HEK293T (cell line): ENCODE data around the gene SEMA4D.

Experiments
- CTCF ChIA-PET: fragments of 350-600 bp; formaldehyde crosslinking; extraction: SDS; loops from one replicate; lab custom pipeline; 2021; ENCODE audit warnings: antibody characterized with exemption, inconsistent platforms; lab: Yijun Ruan, JAX
- POLR2A ChIA-PET: fragments of 350-600 bp; formaldehyde crosslinking; extraction: SDS; loops from one replicate; lab custom pipeline; 2020; ENCODE audit warnings: antibody characterized with exemption, inconsistent platforms; lab: Yijun Ruan, JAX
- DNase-seq: peaks from one replicate; pipeline ENCODE4 v3.0.0; 2012; ENCODE audit warnings: mixed read lengths; ENCODE audit errors: extremely low spot score
- ARNT ChIP-seq: fragments of 450-650 bp; IDR thresholded peaks from 2 replicates; pipeline ENCODE4 v1.6.1; 2017; ENCODE audit warnings: mild to moderate bottlenecking
- BHLHE40 ChIP-seq: fragments of 450-650 bp; IDR thresholded peaks from 2 replicates; pipeline ENCODE4 v1.6.1; 2016; ENCODE audit warnings: mild to moderate bottlenecking, moderate library complexity, borderline replicate concordance
- CTBP1 ChIP-seq: fragments of 450-650 bp; IDR thresholded peaks from 2 replicates; pipeline ENCODE4 v1.6.1; 2016; ENCODE audit warnings: borderline replicate concordance
- ELF4 ChIP-seq: fragments of 450-650 bp; IDR thresholded peaks from 2 replicates; pipeline ENCODE4 v1.6.1; 2017; ENCODE audit warnings: antibody characterized with exemption
- FOXA1 ChIP-seq: fragments of 450-650 bp; IDR thresholded peaks from 2 replicates; pipeline ENCODE4 v1.6.1; 2016; ENCODE audit warnings: mild to moderate bottlenecking
- FOXK2 ChIP-seq: fragments of 450-650 bp; IDR thresholded peaks from 2 replicates; pipeline ENCODE4 v1.6.1; 2016; ENCODE audit warnings: mild to moderate bottlenecking
- FOXM1 ChIP-seq: fragments of 450-650 bp; IDR thresholded peaks from 2 replicates; pipeline ENCODE4 v1.6.1; 2017; ENCODE audit warnings: mild to moderate bottlenecking, borderline replicate concordance
- HDGF ChIP-seq: fragments of 450-650 bp; IDR thresholded peaks from 2 replicates; pipeline ENCODE4 v1.6.1; 2017; ENCODE audit warnings: antibody characterized with exemption, borderline replicate concordance
- L3MBTL2 ChIP-seq: fragments of 450-650 bp; conservative IDR thresholded peaks from 2 replicates; pipeline ENCODE4 v1.6.1; 2016; ENCODE audit warnings: mild to moderate bottlenecking
- LEF1 ChIP-seq: fragments of 450-650 bp; IDR thresholded peaks from 2 replicates; pipeline ENCODE4 v1.6.1; 2017; ENCODE audit warnings: mild to moderate bottlenecking, borderline replicate concordance
- NFRKB ChIP-seq: fragments of 450-650 bp; IDR thresholded peaks from 2 replicates; pipeline ENCODE4 v1.6.1; 2016; ENCODE audit warnings: mild to moderate bottlenecking, moderate library complexity
- PKNOX1 ChIP-seq: fragments of 450-650 bp; IDR thresholded peaks from 2 replicates; pipeline ENCODE4 v1.6.1; 2016
- SP1 ChIP-seq: fragments of 450-650 bp; IDR thresholded peaks from 2 replicates; pipeline ENCODE4 v1.6.1; 2017
- SUZ12 ChIP-seq: fragments of 450-650 bp; IDR thresholded peaks from 2 replicates; pipeline ENCODE4 v1.6.1; 2016; ENCODE audit warnings: mild to moderate bottlenecking
- TARDBP ChIP-seq: fragments of 450-650 bp; IDR thresholded peaks from 2 replicates; pipeline ENCODE4 v1.6.1; 2016
- ZNF384 ChIP-seq: fragments of 450-650 bp; IDR thresholded peaks from 2 replicates; pipeline ENCODE4 v1.6.1; 2016

SEMA4D gene

DNA sequence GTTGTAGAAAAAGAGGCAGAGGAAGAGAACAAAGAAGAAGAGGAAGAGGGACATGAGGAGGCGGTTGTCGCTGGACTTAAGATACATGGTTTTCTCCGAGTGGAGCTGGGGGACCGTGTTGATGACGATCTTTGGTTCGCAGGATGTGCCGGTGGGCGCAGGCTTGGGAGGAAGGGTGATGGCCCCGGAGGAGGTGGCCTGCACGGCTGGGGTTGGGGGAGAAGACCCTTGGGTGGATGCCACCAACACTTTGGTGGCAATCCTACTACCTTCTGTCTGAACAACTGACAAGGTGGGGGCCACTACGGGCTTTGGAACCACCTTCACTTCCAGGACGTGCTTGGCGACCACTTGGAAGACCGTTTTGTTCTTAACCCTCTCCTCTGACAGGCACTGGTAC, 118.9 kb downstream of the SEMA4D start:
- TF ChIP-seq TARDBP, result no peak
- TF ChIP-seq L3MBTL2, result no peak
- TF ChIP-seq ELF4, result no peak
- no peak for TF ChIP-seq ARNT
- TF ChIP-seq FOXM1, result no peak
- no peak for TF ChIP-seq LEF1
- TF ChIP-seq SP1, result no peak
- no peak for TF ChIP-seq NFRKB
- no peak for TF ChIP-seq SUZ12
- no peak for TF ChIP-seq FOXK2
- TF ChIP-seq CTBP1, result no peak
- TF ChIP-seq HDGF, result no peak
- no peak for TF ChIP-seq ZNF384
- TF ChIP-seq BHLHE40, result no peak
- no peak for TF ChIP-seq PKNOX1
- no peak for TF ChIP-seq FOXA1
- ChIA-PET POLR2A (no interaction called here), CTCF (no interaction called here)
- DNase-seq, result no peak

DNA sequence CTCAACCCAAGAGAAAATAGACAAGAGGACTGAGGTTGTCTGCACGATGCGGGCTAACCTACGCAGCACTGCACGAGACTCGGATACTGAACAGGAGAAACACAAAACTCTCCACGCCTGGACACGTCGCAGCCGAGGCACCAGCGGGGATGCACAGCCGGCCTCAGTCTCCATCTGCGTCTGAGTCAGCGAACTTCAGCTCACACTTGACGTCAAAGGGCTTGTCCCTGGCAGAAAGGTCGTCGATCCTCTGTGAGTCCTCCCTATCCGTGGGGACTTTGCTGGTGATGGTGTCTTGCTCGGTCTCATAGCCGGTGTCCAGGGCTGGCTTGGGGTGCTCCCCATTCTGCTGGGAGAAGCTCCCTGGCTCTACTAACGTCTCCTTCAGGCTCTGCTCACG, 119.4 kb downstream of the SEMA4D start:
- POLR2A ChIA-PET, result no interaction called here
- TF ChIP-seq TARDBP, result no peak
- no peak for DNase-seq
- CTCF ChIA-PET, result no interaction called here

DNA sequence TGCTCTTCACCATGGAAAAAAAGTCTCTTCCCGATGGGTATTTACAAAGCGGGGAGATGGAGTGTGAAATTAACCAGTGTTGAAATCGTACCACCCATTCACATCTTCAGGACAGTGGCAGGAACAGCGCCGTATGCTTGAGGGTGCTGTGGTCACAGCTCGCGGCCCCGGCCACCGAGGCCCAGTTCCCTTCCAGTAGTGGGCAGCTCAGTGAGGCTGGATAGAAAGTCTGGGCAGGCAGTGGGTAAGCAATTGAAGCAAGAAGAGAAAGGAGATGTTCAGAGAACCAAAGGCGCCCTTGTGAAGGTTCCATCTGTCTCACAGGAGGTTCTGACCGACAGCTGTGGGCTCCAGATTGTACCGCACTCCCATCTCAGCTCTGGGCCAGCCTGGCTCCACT, 120.5 kb downstream of the SEMA4D start:
- ChIA-PET POLR2A (no interaction called here), CTCF (no interaction called here)
- DNase-seq, result no peak
- TF ChIP-seq ZNF384 (no peak), PKNOX1 (no peak), L3MBTL2 (no peak), BHLHE40 (no peak), FOXK2 (no peak), HDGF (no peak), TARDBP (no peak), CTBP1 (no peak), SUZ12 (no peak), SP1 (no peak), ARNT (no peak), ELF4 (no peak), NFRKB (no peak), FOXA1 (no peak), FOXM1 (no peak), LEF1 (no peak)

DNA sequence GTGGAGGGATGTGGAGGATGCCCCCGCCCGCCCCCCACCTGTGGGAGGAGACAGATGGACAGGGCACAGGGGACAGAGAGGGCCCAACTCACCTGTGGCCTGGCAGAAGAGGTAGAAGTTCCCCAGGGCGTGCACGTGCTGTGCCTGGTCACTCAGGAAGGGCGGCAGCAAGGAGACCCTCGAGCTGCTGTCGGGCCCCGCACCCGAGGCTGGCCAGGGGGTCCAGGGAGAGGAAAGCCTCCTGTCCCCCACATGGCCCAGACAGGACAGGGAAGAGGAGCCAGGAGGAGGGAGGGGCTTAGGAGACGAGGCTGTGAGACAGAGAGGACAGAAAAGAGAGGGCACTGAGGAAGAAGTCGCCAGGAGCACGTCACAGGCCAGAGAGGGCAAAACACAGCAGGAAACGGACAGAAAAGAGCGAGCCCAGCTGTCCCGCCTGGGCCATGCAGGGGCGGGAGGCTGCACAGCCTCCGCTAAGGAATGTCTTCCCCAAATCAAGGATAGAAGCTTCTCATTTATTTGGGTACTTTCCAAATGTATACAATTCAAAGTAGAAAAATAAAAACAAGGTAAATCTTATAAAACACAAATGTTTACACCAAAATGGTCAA, 121.1 kb downstream of the SEMA4D start:
- no peak for DNase-seq
- TF ChIP-seq ZNF384, result no peak
- no peak for TF ChIP-seq TARDBP
- TF ChIP-seq HDGF, result no peak
- no peak for TF ChIP-seq NFRKB
- TF ChIP-seq FOXA1, result no peak
- no peak for TF ChIP-seq FOXK2
- TF ChIP-seq SP1, result no peak
- no peak for TF ChIP-seq LEF1
- no peak for TF ChIP-seq BHLHE40
- TF ChIP-seq ELF4, result no peak
- no peak for TF ChIP-seq PKNOX1
- TF ChIP-seq SUZ12, result no peak
- TF ChIP-seq FOXM1, result no peak
- TF ChIP-seq L3MBTL2, result no peak
- TF ChIP-seq ARNT, result no peak
- no peak for TF ChIP-seq CTBP1
- ChIA-PET POLR2A (no interaction called here), CTCF (no interaction called here)

DNA sequence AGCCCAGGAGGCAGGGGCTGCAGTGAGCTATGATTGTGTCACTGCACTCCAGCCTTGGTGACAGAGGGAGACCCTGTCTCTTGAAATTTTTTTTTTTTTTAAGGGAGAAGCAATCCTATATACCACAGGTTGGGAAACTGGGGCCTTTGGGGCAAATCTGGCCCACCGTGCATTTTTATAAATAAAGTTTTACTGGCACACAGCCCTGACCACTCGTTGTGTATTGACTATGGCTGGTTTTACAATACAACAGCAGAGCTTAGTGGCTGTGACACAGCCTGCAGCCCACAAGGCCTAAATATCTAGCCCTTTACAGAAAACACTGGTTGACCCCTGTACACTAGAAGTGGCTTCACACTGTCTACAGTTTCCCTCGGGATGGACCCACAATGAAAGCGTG, 121.6 kb downstream of the SEMA4D start:
- ChIA-PET POLR2A (no interaction called here), CTCF (no interaction called here)
- TF ChIP-seq ARNT, result no peak
- no peak for TF ChIP-seq ZNF384
- TF ChIP-seq LEF1, result no peak
- DNase-seq, result no peak

DNA sequence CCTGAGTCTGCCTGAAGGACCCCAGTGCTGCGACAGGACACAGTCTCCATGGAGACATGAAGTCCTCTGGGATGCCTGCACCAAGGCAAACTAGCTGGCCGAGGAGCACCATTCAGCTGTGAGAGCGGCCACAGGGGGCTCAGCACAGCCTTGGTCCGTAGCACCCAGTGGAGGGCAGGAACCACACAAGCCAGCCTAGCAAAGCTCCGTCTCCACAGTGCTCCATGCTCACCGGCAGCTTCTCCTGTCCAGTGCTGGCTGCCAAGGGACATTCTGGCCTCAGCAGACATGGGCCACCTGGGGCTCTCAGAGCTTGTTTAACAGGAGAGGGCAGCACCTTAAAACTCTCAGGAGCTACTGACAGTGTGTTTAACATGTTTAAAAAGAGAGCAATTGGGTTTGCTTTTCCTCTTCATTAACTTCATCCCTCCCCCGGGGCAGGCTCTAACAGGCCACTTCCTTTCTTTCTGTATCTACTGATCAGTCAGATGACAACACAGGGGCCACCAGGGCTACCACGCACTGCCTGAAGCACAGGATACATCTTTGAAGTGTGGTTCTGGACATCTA, 122.6 kb downstream of the SEMA4D start:
- CTCF ChIA-PET, result interaction anchor here (0.6 to 1.0 kb wide), 2 partner anchors 174 to 650 kb away, joined by 3 to 4 read pairs; no protein-coding TSS in a partner anchor
- POLR2A ChIA-PET, result no interaction called here
- DNase-seq, result peak; percentile 15
- TF ChIP-seq FOXA1, result no peak
- no peak for TF ChIP-seq CTBP1
- no peak for TF ChIP-seq ELF4

DNA sequence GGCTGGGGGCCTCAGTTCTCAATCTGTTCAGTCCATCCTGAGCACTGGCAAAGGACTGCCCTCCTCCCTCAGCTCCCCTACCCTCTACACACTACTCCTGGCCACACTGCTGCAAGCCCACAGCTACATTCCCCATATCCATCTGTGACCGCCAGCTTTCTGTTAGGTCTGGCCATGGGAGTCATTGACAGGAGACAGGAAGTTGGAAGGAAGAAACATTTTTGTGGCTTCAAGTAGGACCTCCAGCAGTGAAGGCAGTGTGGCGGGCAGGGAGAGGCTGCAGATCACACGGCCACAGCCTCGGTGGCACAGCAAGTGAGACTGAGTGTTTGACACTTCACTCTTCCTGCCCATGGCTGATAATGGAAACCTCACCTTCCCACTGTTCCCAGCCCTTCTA, 123.7 kb downstream of the SEMA4D start:
- DNase-seq, result no peak
- CTCF ChIA-PET, result interaction anchor here (0.6 kb wide), 1 partner anchor 157 kb away, joined by 5 read pairs; no protein-coding TSS in a partner anchor
- POLR2A ChIA-PET, result interaction anchor here (0.9 kb wide), 1 partner anchor 60 kb away, joined by 3 read pairs; no protein-coding TSS in a partner anchor
- TF ChIP-seq FOXK2 (no peak), TARDBP (no peak)
